Bronchial epithelial cell (primary cell): ENCODE results near the gene TLCD4. TPM values are rescaled to one million over a fixed set of nuclear protein-coding genes. Genes with fewer than 3 reads are reported as not detected.

ENCODE experiments used
- DNase-seq: peaks from one replicate; pipeline ENCODE4 v3.0.0-alpha.2; 2010; ENCODE audit warnings: low read depth
- FAIRE-seq: peaks from 2 replicates; lab custom pipeline; 2011; peaks lifted over from hg19 to GRCh38; lab: Jason Lieb, UNC
- H3K27me3 ChIP-seq: 2 replicates; pipeline ENCODE4 v1.5.1; 2011; ENCODE audit warnings: low read length; ENCODE audit not compliant: control insufficient read depth, insufficient read depth
- H3K36me3 ChIP-seq: 2 replicates; pipeline ENCODE4 v1.5.1; 2011; ENCODE audit warnings: low read length; ENCODE audit not compliant: control insufficient read depth, insufficient read depth
- H3K4me3 ChIP-seq: 2 replicates; pipeline ENCODE4 v1.5.1; 2011; ENCODE audit warnings: mild to moderate bottlenecking, low read depth, low read length, control low read depth
- total RNA-seq: library from RNA; depleted of rRNA; stranded (reverse); fragments of >200 nt; gene quantifications from 2 replicates; pipeline ENCODE4 v1.2.1, GENCODE V29; 2014
- TF ChIP-seq, protein P1 (sequence below): IDR thresholded peaks from 2 replicates; pipeline ENCODE4 v1.5.1; 2011; ENCODE audit warnings: mild to moderate bottlenecking, moderate library complexity, low read length, control low read depth, inconsistent platforms; ENCODE audit not compliant: insufficient read depth, severe bottlenecking

Gene TLCD4
- total RNA-seq, 1 donor from 2014 or later, result 0.53 TPM

DNA sequence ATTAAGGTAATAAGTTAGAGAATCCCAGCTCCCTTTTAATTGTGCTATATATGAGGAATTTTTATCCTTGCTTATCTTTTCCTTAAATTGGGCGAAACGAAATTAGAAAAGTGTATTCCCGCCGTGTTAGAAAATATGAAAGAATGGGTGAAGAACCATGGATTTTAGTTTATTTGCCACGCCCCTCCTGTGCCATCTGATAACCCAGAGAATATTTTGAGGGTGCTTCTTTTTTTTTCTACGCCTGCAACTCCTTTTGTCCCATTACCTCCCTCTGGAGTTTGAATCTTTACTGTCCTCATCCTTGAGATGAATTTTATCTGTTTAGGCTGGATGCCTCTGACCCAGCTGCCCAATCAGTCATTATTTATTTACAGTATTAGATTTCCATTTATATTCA lies 1.6 kb downstream of the TLCD4 start:
- no peaks in the 10 kb centered on the region for H3K36me3 ChIP-seq
- no peak for DNase-seq
- TF ChIP-seq, protein P1, sequence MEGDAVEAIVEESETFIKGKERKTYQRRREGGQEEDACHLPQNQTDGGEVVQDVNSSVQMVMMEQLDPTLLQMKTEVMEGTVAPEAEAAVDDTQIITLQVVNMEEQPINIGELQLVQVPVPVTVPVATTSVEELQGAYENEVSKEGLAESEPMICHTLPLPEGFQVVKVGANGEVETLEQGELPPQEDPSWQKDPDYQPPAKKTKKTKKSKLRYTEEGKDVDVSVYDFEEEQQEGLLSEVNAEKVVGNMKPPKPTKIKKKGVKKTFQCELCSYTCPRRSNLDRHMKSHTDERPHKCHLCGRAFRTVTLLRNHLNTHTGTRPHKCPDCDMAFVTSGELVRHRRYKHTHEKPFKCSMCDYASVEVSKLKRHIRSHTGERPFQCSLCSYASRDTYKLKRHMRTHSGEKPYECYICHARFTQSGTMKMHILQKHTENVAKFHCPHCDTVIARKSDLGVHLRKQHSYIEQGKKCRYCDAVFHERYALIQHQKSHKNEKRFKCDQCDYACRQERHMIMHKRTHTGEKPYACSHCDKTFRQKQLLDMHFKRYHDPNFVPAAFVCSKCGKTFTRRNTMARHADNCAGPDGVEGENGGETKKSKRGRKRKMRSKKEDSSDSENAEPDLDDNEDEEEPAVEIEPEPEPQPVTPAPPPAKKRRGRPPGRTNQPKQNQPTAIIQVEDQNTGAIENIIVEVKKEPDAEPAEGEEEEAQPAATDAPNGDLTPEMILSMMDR, result no peak
- no peak overlapping the region for H3K4me3 ChIP-seq
- peaks cover 7% of the 10 kb centered on the region for H3K27me3 ChIP-seq
- no peak for FAIRE-seq

DNA sequence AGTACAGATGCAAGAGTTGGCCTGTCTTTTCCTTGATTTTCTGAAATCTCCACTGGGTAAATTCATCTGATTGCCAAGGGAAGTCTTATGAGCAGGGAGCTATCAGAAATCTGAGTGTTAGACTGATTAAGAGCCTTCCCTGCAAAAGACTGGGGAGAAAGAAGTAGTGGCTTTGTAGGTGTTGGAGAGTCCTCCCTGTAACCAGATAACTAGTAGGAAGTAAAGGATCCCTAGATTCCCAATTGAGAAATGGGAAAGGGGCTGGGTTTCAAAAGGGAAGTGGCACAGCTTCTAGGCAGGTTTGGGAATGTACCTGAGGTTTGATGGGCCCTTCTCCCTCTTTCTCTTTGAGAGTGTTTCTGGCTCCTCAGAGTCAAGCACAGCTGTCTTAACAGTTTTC lies 2.1 kb downstream of the TLCD4 start:
- no peak for DNase-seq
- H3K27me3 ChIP-seq, result peaks cover 7% of the 10 kb centered on the region
- no peaks in the 10 kb centered on the region for H3K36me3 ChIP-seq
- FAIRE-seq, result no peak
- no peak overlapping the region for H3K4me3 ChIP-seq
- TF ChIP-seq, protein P1, result no peak

DNA sequence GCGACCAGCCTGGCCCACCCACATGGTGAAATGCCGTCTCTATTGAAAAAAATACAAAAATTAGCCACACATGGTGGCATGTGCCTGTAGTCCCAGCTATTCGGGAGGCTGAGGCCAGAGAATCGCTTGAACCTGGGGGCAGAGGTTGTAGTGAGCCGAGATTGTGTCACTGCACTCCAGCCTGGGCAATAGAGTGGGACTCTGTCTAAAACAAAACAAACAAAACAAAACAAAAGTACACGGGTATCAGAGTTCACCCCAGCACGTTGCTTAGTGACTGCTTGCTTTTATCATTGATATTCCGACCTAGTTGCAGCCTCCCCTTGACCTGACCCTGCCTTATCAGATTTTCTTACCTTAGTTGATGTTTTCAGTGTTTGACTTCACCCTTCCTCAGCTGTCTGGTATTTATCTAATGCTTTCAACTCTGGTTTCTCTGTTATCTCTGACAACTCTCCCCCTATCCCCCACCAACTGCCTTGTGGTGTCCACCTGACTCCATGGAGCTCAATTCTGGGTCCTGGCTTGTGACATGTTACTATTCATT lies 5.1 kb downstream of the TLCD4 start:
- DNase-seq (no peak), FAIRE-seq (no peak)
- Histone ChIP-seq H3K27me3 (peaks cover 7% of the 10 kb centered on the region), H3K4me3 (no peak overlapping the region), H3K36me3 (no peaks in the 10 kb centered on the region)
- TF ChIP-seq, protein P1, result no peak

DNA sequence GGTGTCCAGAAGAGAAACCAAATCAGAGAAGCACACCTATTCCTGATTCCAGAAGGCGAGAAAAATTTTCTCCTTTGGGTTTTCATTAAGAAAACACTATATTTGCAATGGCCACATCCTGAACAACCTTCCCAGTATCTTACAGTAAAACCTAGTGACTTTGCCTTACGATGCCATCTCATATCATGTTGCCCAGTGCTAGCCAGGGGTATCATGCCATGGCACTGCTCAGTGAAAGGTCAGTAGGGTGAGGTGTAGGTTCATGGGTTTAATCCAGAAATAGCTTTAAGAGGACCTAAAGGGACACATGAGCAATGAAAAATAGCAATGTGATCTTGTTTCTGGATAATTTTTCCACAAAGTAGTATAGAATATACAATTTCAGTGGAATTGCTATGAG lies 7.2 kb downstream of the TLCD4 start:
- no peak for DNase-seq
- Histone ChIP-seq H3K27me3 (no peaks in the 10 kb centered on the region), H3K36me3 (no peaks in the 10 kb centered on the region), H3K4me3 (no peak overlapping the region)
- TF ChIP-seq, protein P1, result no peak
- FAIRE-seq, result no peak

DNA sequence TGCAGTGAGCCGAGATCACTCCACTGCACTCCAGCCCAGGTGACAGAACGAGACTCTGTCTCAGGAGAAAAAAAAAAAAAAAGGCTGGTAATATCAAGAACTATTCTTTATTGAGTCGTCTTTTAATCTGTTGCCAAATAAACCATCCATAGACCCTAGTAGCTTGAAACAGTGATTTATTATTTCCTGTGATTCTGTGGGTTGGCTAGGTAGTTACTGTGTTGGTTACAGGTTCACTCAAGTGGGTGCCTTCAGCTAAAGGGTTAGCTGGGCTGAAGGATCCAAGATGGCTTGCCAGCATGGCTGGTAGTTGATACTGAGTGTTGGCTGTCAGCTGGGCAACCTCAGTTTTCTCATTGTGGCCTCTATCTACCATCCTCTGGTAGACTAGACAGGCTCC lies 9.2 kb downstream of the TLCD4 start:
- Histone ChIP-seq H3K36me3 (no peaks in the 10 kb centered on the region), H3K27me3 (no peaks in the 10 kb centered on the region), H3K4me3 (no peak overlapping the region)
- DNase-seq (no peak), FAIRE-seq (no peak)
- TF ChIP-seq, protein P1, result no peak

DNA sequence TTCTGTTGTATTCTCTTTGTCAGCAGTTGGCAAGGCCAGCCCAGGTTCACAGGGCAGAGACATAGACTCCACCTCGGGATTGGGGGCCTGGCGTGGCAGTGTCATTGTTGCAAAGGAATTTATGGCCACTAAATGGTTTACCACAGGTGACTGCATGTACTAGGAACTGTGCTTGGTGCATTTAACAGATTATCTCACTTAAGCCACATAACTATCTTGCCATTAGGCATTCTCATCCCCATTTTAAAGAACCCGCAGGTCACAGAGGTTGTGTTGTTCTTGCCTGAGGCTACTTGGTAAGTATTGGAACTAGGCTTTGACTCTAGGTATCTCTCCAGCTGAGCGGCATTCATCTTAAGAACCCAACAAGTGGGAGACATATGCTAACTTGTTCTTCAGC lies 9.7 kb downstream of the TLCD4 start:
- Histone ChIP-seq H3K27me3 (no peaks in the 10 kb centered on the region), H3K4me3 (no peak overlapping the region), H3K36me3 (no peaks in the 10 kb centered on the region)
- TF ChIP-seq, protein P1, result no peak
- DNase-seq (no peak), FAIRE-seq (no peak)
